K562 (cell line): ENCODE results near the gene LST1. TPM values are rescaled to one million over a fixed set of nuclear protein-coding genes. Genes with fewer than 3 reads are reported as not detected.
A peak's percentile ranks its signal among the peaks of the same experiment; 100 is the strongest.

Experiments used
- ATAC-seq: fragments of 200-7000 bp; cut with Tn5 transposase; 3 replicates; pipeline ENCODE4 v1.9.1; 2020; ENCODE audit warnings: moderate library complexity
- BruUV-seq: library from RNA; stranded (reverse); fragments of 400-500 nt; replicated peaks from 2 replicates; lab custom pipeline; 2021; lab: Mats Ljungman, UMichigan
- CTCF ChIA-PET: fragments of 300-600 bp; formaldehyde crosslinking; extraction: SDS; loops from one replicate; lab custom pipeline; 2021; ENCODE audit warnings: low intra/inter-chr PET ratio; lab: Yijun Ruan, JAX
- POLR2A ChIA-PET: fragments of 300-600, 350-650 bp; sonication (Branson Sonifier 250); formaldehyde crosslinking; extraction: SDS; loops from one replicate; lab custom pipeline; 2021; ENCODE audit warnings: antibody characterized with exemption, inconsistent platforms; lab: Yijun Ruan, JAX
- DNase-seq, 4 experiments: peaks; one replicate each; pipeline versions ENCODE4 v3.0.0 to v3.0.0-alpha.2; 2011 to 2018; ENCODE audit warnings: low spot score in 3 of 4, mixed read lengths in 3 of 4; ENCODE audit errors: extremely low read depth in 1 of 4
- FAIRE-seq: peaks from 2 replicates; lab custom pipeline; 2011; peaks lifted over from hg19 to GRCh38; lab: Jason Lieb, UNC
- H2AFZ ChIP-seq: 2 replicates; pipeline ENCODE4 v1.6.0; 2011; ENCODE audit warnings: low read depth, low read length, control low read depth, inconsistent platforms
- H3K27ac ChIP-seq: fragments of 200-600 bp; 3 replicates; pipeline ENCODE4 v1.8.0; 2011; ENCODE audit warnings: low read depth, mild to moderate bottlenecking, control low read depth, inconsistent platforms, low read length, moderate library complexity, mixed read lengths; ENCODE audit errors: extremely low read depth
- H3K27me3 ChIP-seq, 2 experiments: fragments of 300-600 bp in 1 of 2; 2 replicates in 1 of 2; 3 replicates in 1 of 2; pipeline versions ENCODE4 v1.6.0 to v1.8.0; 2011; ENCODE audit warnings: inconsistent platforms in 2 of 2, low read length in 2 of 2, mild to moderate bottlenecking in 1 of 2, mixed read lengths in 1 of 2, moderate library complexity in 1 of 2; ENCODE audit not compliant: control insufficient read depth in 2 of 2, insufficient read depth in 2 of 2
- H3K36me3 ChIP-seq: fragments of 300-600 bp; 3 replicates; pipeline ENCODE4 v1.8.0; 2011; ENCODE audit warnings: mild to moderate bottlenecking, low read length, inconsistent platforms; ENCODE audit not compliant: control insufficient read depth, insufficient read depth
- H3K4me1 ChIP-seq, 2 experiments: fragments of 200-600 bp in 1 of 2; replicated peaks in 1 of 2; 2 replicates in 1 of 2; 3 replicates in 1 of 2; pipeline versions ENCODE4 v1.5.1 to v1.8.0; 2011; ENCODE audit warnings: inconsistent platforms in 2 of 2, low read length in 2 of 2, mild to moderate bottlenecking in 1 of 2, mixed read lengths in 1 of 2, moderate library complexity in 1 of 2; ENCODE audit not compliant: control insufficient read depth in 2 of 2, insufficient read depth in 2 of 2
- H3K4me2 ChIP-seq: 2 replicates; pipeline ENCODE4 v1.6.1; 2011; ENCODE audit warnings: low read length, control low read depth, inconsistent platforms, mixed read lengths; ENCODE audit not compliant: insufficient read depth
- H3K4me3 ChIP-seq: fragments of 200-600 bp; sonication (generic), shearing (Covaris generic); 2 replicates; pipeline ENCODE4 v1.5.1; 2016; ENCODE audit warnings: control low read depth, inconsistent platforms
- H3K79me2 ChIP-seq: fragments of 200-600 bp; 3 replicates; pipeline ENCODE4 v1.8.0; 2011; ENCODE audit warnings: low read length, inconsistent platforms; ENCODE audit not compliant: control insufficient read depth, insufficient read depth
- H3K9ac ChIP-seq, 2 experiments: 2 replicates each; pipeline versions ENCODE4 v1.6.0 to v1.6.1; 2011; ENCODE audit warnings: low read depth in 2 of 2, low read length in 2 of 2, control low read depth in 1 of 2, inconsistent platforms in 1 of 2, mild to moderate bottlenecking in 1 of 2, mixed read lengths in 1 of 2; ENCODE audit not compliant: insufficient read depth in 1 of 2
- H3K9me1 ChIP-seq: one replicate; pipeline ENCODE4 v1.6.0; 2011; ENCODE audit warnings: inconsistent platforms, mild to moderate bottlenecking, low read length, moderate library complexity; ENCODE audit not compliant: control insufficient read depth, insufficient read depth
- H3K9me3 ChIP-seq: replicated peaks from 2 replicates; pipeline ENCODE4 v1.5.1; 2011; ENCODE audit warnings: low read depth, low read length, inconsistent platforms; ENCODE audit not compliant: control insufficient read depth, insufficient read depth
- H4K20me1 ChIP-seq: replicated peaks from 2 replicates; pipeline ENCODE4 v1.6.1; 2011; ENCODE audit warnings: low read length, inconsistent platforms, mixed read lengths; ENCODE audit not compliant: control insufficient read depth, insufficient read depth
- CXXC5 ChIP-seq: fragments of 250-450 bp; sonication (Bioruptor Pico); IDR thresholded peaks from 2 replicates; pipeline ENCODE4 v1.8.0; 2022; ENCODE audit warnings: inconsistent platforms, mild to moderate bottlenecking, moderate library complexity
- FOS ChIP-seq: IDR thresholded peaks from 3 replicates; pipeline ENCODE4 v1.6.1; 2011; ENCODE audit not compliant: insufficient read length; ENCODE audit errors: extremely low read depth
- HDAC8 ChIP-seq: fragments of 450-650 bp; IDR thresholded peaks from 2 replicates; pipeline ENCODE4 v1.6.1; 2016; ENCODE audit warnings: mild to moderate bottlenecking, missing genetic modification characterization, moderate library complexity, missing compliant biosample characterization
- KDM1A ChIP-seq, 2 experiments: fragments of 450-650 bp; IDR thresholded peaks; 2 replicates each; pipeline ENCODE4 v1.6.1; 2016; ENCODE audit warnings: mild to moderate bottlenecking in 2 of 2
- POLR2G ChIP-seq: fragments of 200-400 bp; formaldehyde crosslinking; IDR thresholded peaks from 2 replicates; pipeline ENCODE4 v1.6.1; 2017; ENCODE audit warnings: low read depth, mild to moderate bottlenecking, antibody characterized with exemption, low read length, moderate library complexity
- RBFOX2 ChIP-seq: fragments of 200-400 bp; formaldehyde crosslinking; IDR thresholded peaks from 2 replicates; pipeline ENCODE4 v1.6.1; 2017; ENCODE audit warnings: low read depth, mild to moderate bottlenecking, low read length, moderate library complexity
- TGIF2 ChIP-seq: sonication (generic); formaldehyde crosslinking; IDR thresholded peaks from 2 replicates; pipeline ENCODE4 v1.8.1; 2022; ENCODE audit warnings: mild to moderate bottlenecking, missing genetic modification reagents, moderate library complexity
- WGBS: fragments of 100-300 bp; shearing (Covaris generic); methylation state at CpG from one replicate; pipeline ENCODE4 v1.1.6; 2016; ENCODE audit warnings: low coverage, mixed read lengths; ENCODE audit not compliant: insufficient coverage; ENCODE audit errors: missing lambda C conversion rate; 5-methylcytosine and 5-hydroxymethylcytosine counted together
- in situ Hi-C: fragments of 300-500 bp; cut with MboI; formaldehyde crosslinking; loops from 4 replicates; pipeline ENCODE4 v1.15.0; 2018; ENCODE audit warnings: inconsistent platforms, mixed read lengths
- intact Hi-C: fragments of 100-400 bp; cut with micrococcal nuclease; formaldehyde crosslinking; loops from 2 replicates; pipeline ENCODE4 v1.14.2; 2022
- polyA plus RNA-seq, 8 experiments: library from polyadenylated mRNA; depleted of rRNA in 4 of 8; stranded (reverse) in 5 of 8; unstranded in 3 of 8; fragments of >200 nt; fragmentation: Nextera tagmentation in 2 of 8; fragmentation: Illumina TruSeq in 1 of 8; extraction: Ambion mirVana in 2 of 8; extraction: Trizol in 1 of 8; gene quantifications; 2 replicates each; pipeline versions ENCODE4 v1.2.1 to v1.2.3, GENCODE V29; 2011 to 2014; ENCODE audit warnings: inconsistent platforms in 1 of 8, missing spikeins in 1 of 8
- total RNA-seq, 7 experiments: library from RNA; depleted of rRNA in 6 of 7; stranded (reverse); fragments of >200 nt in 6 of 7; fragmentation: Illumina TruSeq in 2 of 7; extraction: Trizol in 2 of 7; gene quantifications; 2 replicates each; pipeline versions ENCODE4 v1.2.1 to v1.2.3, GENCODE V29; 2011 to 2021; ENCODE audit warnings: low replicate concordance in 1 of 7
- TF ChIP-seq, protein P1 (sequence below): fragments of 150-350 bp; conservative IDR thresholded peaks from 2 replicates; pipeline ENCODE4 v1.6.1; 2014; ENCODE audit warnings: low read length
- TF ChIP-seq, protein P2 (sequence below): fragments of 450-650 bp; formaldehyde crosslinking; IDR thresholded peaks from 2 replicates; pipeline ENCODE4 v1.4.0; 2020; ENCODE audit warnings: mild to moderate bottlenecking, moderate library complexity

LST1 gene
- total and polyA plus RNA-seq, 9 of the 15 experiments (the other 6 are each of a cell fraction or from before 2014, with no cell fraction given) = 0.82 to 7.8 (median 1.7) TPM

DNA sequence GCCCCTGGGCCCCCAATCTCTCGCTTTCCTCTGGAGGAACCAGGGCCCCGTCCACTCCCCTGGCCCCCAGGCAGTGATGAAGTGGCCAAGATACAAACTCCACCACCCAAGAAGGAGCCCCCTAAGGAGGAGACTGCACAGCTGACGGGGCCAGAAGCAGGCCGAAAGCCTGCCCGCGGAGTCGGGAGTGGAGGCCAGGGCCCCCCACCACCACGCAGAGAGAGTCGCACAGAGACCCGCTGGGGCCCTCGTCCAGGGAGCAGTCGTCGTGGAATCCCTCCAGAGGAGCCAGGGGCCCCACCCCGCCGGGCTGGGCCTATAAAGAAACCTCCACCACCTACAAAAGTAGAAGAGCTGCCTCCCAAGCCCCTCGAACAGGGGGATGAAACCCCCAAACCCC, 45.1 kb downstream of the LST1 start:
- POLR2A ChIA-PET = interaction anchor here (0.8 to 14.8 kb wide), 3 partner anchors 5 to 21 kb away, joined by 10 to 274 read pairs (median 274); partner anchors contain the start of genes BAG6 and PRRC2A

More for the DNA sequence above, 45.1 kb downstream of the LST1 start:
- Histone ChIP-seq H3K9ac (no peak overlapping the region), H3K9me1 (no peaks in the 10 kb centered on the region), H4K20me1 (peaks cover 24% of the 10 kb centered on the region), H3K27me3 (no peaks in the 10 kb centered on the region), H3K79me2 (peaks cover 26% of the 10 kb centered on the region), H3K9me3 (no peaks in the 10 kb centered on the region), H3K27ac (no peak overlapping the region), H3K4me3 (no peak overlapping the region), H3K36me3 (peaks cover 100% of the 10 kb centered on the region), H3K4me2 (no peak overlapping the region), H3K4me1 (peaks cover 0 to 22% of the 10 kb centered on the region in 2 experiments; a peak in 1 of 5 replicates), H2AFZ (no peak overlapping the region)
- intact Hi-C loops = no loop called here
- BruUV-seq = TSS peak; percentile 13
- TF ChIP-seq HDAC8 (tag) (no peak), KDM1A (IDR thresholded peaks at IDR 0.05) (no peak), TGIF2 (no peak), FOS (no peak), RBFOX2 (peak; percentile 60; the same call in 1 of the 2 replicates), CXXC5 (no peak), POLR2G (peak; percentile 73)
- TF ChIP-seq, protein P1, sequence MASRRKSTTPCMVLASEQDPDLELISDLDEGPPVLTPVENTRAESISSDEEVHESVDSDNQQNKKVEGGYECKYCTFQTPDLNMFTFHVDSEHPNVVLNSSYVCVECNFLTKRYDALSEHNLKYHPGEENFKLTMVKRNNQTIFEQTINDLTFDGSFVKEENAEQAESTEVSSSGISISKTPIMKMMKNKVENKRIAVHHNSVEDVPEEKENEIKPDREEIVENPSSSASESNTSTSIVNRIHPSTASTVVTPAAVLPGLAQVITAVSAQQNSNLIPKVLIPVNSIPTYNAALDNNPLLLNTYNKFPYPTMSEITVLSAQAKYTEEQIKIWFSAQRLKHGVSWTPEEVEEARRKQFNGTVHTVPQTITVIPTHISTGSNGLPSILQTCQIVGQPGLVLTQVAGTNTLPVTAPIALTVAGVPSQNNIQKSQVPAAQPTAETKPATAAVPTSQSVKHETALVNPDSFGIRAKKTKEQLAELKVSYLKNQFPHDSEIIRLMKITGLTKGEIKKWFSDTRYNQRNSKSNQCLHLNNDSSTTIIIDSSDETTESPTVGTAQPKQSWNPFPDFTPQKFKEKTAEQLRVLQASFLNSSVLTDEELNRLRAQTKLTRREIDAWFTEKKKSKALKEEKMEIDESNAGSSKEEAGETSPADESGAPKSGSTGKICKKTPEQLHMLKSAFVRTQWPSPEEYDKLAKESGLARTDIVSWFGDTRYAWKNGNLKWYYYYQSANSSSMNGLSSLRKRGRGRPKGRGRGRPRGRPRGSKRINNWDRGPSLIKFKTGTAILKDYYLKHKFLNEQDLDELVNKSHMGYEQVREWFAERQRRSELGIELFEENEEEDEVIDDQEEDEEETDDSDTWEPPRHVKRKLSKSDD = no peak
- TF ChIP-seq, protein P2, sequence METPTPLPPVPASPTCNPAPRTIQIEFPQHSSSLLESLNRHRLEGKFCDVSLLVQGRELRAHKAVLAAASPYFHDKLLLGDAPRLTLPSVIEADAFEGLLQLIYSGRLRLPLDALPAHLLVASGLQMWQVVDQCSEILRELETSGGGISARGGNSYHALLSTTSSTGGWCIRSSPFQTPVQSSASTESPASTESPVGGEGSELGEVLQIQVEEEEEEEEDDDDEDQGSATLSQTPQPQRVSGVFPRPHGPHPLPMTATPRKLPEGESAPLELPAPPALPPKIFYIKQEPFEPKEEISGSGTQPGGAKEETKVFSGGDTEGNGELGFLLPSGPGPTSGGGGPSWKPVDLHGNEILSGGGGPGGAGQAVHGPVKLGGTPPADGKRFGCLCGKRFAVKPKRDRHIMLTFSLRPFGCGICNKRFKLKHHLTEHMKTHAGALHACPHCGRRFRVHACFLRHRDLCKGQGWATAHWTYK (CRISPR knock-in tag) = no peak
- in situ Hi-C loops = no loop called here
- WGBS = 92% methylated on average over 15 of the region's 16 CpGs
- DNase-seq (no peak), FAIRE-seq (no peak), ATAC-seq (peak; percentile 6)
- CTCF ChIA-PET = interaction anchor here (0.5 kb wide), 1 partner anchor 202 kb away, joined by 3 read pairs; no protein-coding TSS in a partner anchor
